Suprapubic skin (tissue), 3 donors: ENCODE results near the gene ZBED1.

Experiments
- CTCF ChIP-seq, 2 donors: fragments of 200-600 bp in 1 of 2; fragments of 450-650 bp in 1 of 2; sonication (generic) in 1 of 2; IDR thresholded peaks; one replicate each; pipeline ENCODE4 v1.5.1; 2016 to 2019; ENCODE audit warnings: antibody characterized with exemption in 2 of 2, mild to moderate bottlenecking in 1 of 2, moderate library complexity in 1 of 2
- POLR2A ChIP-seq, 2 donors: fragments of 450-650 bp; IDR thresholded peaks; one replicate each; pipeline ENCODE4 v1.6.1; 2017; ENCODE audit warnings: antibody characterized with exemption in 2 of 2, mild to moderate bottlenecking in 2 of 2, moderate library complexity in 2 of 2

- TF ChIP-seq CTCF (IDR thresholded peaks at IDR 0.05) (no peak), POLR2A (IDR thresholded peaks at IDR 0.05) (no peak)
These were observed 40.8 kb upstream of the ZBED1 start for GRCh38 chrX:2541603-2542002.
